ENCODE results near the gene AQP12B. TPM values are rescaled to one million over a fixed set of nuclear protein-coding genes. Genes with fewer than 3 reads are reported as not detected.

AQP12B gene
- total RNA-seq, 3 donors from 2014 or later (not counting 1 experiment from before 2014, with no cell fraction given), result not detected

DNA sequence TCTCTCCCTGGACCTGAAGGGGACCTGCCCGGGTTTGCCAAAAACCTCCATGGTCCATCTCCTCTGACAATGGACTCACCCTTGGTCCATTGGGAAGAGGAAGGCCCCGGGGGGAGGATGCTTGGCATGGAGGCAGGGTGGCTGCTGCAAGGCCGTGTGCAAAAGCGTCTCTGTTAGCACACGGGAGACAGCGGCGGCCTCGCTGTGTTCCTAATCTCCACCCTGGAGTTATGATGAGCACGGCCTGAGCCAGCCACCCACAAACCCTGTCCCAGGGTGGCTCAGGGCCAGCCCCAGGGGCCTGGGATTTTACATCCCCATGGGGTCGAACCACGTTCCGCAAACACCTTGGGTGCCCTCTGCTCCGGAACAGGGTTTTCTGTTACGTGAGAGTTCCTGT lies 44.8 kb upstream of the AQP12B start:
- no peak overlapping the region for H3K4me3 Mint-ChIP-seq
- intact Hi-C loops (cut with micrococcal nuclease), result no loop called here
- 79% methylated on average over 14 of the region's 14 CpGs for WGBS (ENCODE audit: insufficient coverage)

GRCh38 chr2:240726876-240727275 lies 44.2 kb upstream of the AQP12B start:
- no peaks in the 10 kb centered on the region for H3K4me1 ChIP-seq (ENCODE audit: control insufficient read depth, insufficient read depth, low read length)
- H3K4me1 Mint-ChIP-seq, result no peaks in the 10 kb centered on the region
- TF ChIP-seq, protein P1, sequence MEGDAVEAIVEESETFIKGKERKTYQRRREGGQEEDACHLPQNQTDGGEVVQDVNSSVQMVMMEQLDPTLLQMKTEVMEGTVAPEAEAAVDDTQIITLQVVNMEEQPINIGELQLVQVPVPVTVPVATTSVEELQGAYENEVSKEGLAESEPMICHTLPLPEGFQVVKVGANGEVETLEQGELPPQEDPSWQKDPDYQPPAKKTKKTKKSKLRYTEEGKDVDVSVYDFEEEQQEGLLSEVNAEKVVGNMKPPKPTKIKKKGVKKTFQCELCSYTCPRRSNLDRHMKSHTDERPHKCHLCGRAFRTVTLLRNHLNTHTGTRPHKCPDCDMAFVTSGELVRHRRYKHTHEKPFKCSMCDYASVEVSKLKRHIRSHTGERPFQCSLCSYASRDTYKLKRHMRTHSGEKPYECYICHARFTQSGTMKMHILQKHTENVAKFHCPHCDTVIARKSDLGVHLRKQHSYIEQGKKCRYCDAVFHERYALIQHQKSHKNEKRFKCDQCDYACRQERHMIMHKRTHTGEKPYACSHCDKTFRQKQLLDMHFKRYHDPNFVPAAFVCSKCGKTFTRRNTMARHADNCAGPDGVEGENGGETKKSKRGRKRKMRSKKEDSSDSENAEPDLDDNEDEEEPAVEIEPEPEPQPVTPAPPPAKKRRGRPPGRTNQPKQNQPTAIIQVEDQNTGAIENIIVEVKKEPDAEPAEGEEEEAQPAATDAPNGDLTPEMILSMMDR (IDR thresholded peaks at IDR 0.05), result no peak
- H3K27ac Mint-ChIP-seq, result no peak overlapping the region
- intact Hi-C loops (cut with micrococcal nuclease), result no loop called here
- ATAC-seq (no peak), DNase-seq (no peak)
- no peaks in the 10 kb centered on the region for H3K36me3 ChIP-seq (ENCODE audit: control insufficient read depth, insufficient read depth, low read length)
- H3K9me3 ChIP-seq (ENCODE audit: control insufficient read depth, insufficient read depth, low read length), result no peaks in the 10 kb centered on the region
- H3K9me3 Mint-ChIP-seq, result no peaks in the 10 kb centered on the region
- H3K27me3 ChIP-seq (ENCODE audit: control insufficient read depth, insufficient read depth, low read length), result no peaks in the 10 kb centered on the region
- no peak overlapping the region for H3K4me3 ChIP-seq (ENCODE audit: low read length)
- H3K36me3 Mint-ChIP-seq, result no peaks in the 10 kb centered on the region
- WGBS (ENCODE audit: insufficient coverage), result 88% methylated on average over 14 of the region's 14 CpGs
- no peak overlapping the region for H3K27ac ChIP-seq (ENCODE audit: low read length)
- no peaks in the 10 kb centered on the region for H3K27me3 Mint-ChIP-seq (ENCODE audit: low read depth in 2 of 2)
- H3K4me3 Mint-ChIP-seq, result no peak overlapping the region

More for the DNA sequence above, 44.8 kb upstream of the AQP12B start:
- H3K4me1 Mint-ChIP-seq, result no peaks in the 10 kb centered on the region
- Histone ChIP-seq H3K27ac (ENCODE audit: low read length) (no peak overlapping the region), H3K27me3 (ENCODE audit: control insufficient read depth, insufficient read depth, low read length) (no peaks in the 10 kb centered on the region), H3K4me1 (ENCODE audit: control insufficient read depth, insufficient read depth, low read length) (no peaks in the 10 kb centered on the region), H3K36me3 (ENCODE audit: control insufficient read depth, insufficient read depth, low read length) (no peaks in the 10 kb centered on the region), H3K9me3 (ENCODE audit: control insufficient read depth, insufficient read depth, low read length) (no peaks in the 10 kb centered on the region), H3K4me3 (ENCODE audit: low read length) (no peak overlapping the region)
- H3K27ac Mint-ChIP-seq, result no peak overlapping the region
- DNase-seq (no peak), ATAC-seq (no peak)
- no peaks in the 10 kb centered on the region for H3K36me3 Mint-ChIP-seq
- H3K27me3 Mint-ChIP-seq (ENCODE audit: low read depth in 2 of 2), result no peaks in the 10 kb centered on the region
- no peaks in the 10 kb centered on the region for H3K9me3 Mint-ChIP-seq
- TF ChIP-seq, protein P1 (IDR thresholded peaks at IDR 0.05), result no peak

DNA sequence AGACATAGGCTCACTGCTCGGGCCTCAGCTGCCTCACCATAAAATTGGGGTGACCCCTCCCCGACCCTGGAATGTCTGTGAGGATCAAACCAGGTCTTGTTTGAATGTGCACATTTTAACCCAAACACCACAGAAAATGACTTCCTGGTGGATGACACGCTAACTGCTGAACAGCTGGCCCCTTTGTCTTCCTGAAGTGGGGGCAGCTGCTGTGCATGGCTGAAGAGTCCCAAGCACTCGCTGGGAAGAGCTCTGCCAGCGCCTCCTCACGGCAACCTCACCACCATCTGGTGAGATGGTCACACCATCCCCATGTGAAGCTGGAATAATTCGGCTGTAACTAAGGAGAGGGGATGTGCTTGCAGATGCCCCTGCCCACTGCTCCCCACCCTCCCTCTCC lies 43.0 kb upstream of the AQP12B start:
- Mint-ChIP-seq H3K4me1 (no peaks in the 10 kb centered on the region), H3K9me3 (no peaks in the 10 kb centered on the region), H3K4me3 (no peak overlapping the region), H3K36me3 (no peaks in the 10 kb centered on the region), H3K27me3 (ENCODE audit: low read depth in 2 of 2) (no peaks in the 10 kb centered on the region), H3K27ac (no peak overlapping the region)
- H3K27me3 ChIP-seq (ENCODE audit: control insufficient read depth, insufficient read depth, low read length), result no peaks in the 10 kb centered on the region
- DNase-seq (no peak), ATAC-seq (no peak)
- no peaks in the 10 kb centered on the region for H3K36me3 ChIP-seq (ENCODE audit: control insufficient read depth, insufficient read depth, low read length)
- no peak overlapping the region for H3K4me3 ChIP-seq (ENCODE audit: low read length)
- H3K9me3 ChIP-seq (ENCODE audit: control insufficient read depth, insufficient read depth, low read length), result no peaks in the 10 kb centered on the region
- H3K27ac ChIP-seq (ENCODE audit: low read length), result no peak overlapping the region
- intact Hi-C loops (cut with micrococcal nuclease), result no loop called here
- TF ChIP-seq, protein P1 (IDR thresholded peaks at IDR 0.05), result no peak
- 68% methylated on average over 6 of the region's 7 CpGs for WGBS (ENCODE audit: insufficient coverage)
- no peaks in the 10 kb centered on the region for H3K4me1 ChIP-seq (ENCODE audit: control insufficient read depth, insufficient read depth, low read length)

DNA sequence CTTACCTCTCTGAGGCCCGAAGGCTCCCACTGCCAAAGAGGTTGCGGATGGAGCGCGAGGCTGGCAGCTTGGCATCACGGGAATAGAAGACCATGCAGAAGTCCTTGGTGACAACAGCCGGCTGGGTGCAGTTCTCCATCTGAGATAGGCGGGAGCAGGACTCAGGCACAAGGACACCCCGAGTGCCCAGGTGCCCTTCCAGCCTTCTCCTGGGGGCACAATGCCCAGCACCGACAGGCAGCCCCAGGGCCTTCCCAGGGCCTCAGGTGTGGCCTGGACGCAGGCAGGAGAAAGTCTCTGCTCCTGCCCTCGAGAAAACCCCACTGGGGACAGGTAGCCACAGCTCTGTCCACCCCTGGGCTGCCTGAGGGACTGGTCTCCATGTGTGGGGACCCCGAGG lies 42.6 kb upstream of the AQP12B start:
- H3K27me3 Mint-ChIP-seq (ENCODE audit: low read depth in 2 of 2), result no peaks in the 10 kb centered on the region
- no peak for DNase-seq
- ATAC-seq, result no peak
- no peak overlapping the region for H3K27ac Mint-ChIP-seq
- WGBS (ENCODE audit: insufficient coverage), result 88% methylated on average over 12 of the region's 12 CpGs
- H3K36me3 ChIP-seq (ENCODE audit: control insufficient read depth, insufficient read depth, low read length), result no peaks in the 10 kb centered on the region
- no peak overlapping the region for H3K4me3 ChIP-seq (ENCODE audit: low read length)
- no peak overlapping the region for H3K27ac ChIP-seq (ENCODE audit: low read length)
- no peaks in the 10 kb centered on the region for H3K9me3 ChIP-seq (ENCODE audit: control insufficient read depth, insufficient read depth, low read length)
- no peaks in the 10 kb centered on the region for H3K27me3 ChIP-seq (ENCODE audit: control insufficient read depth, insufficient read depth, low read length)
- intact Hi-C loops (cut with micrococcal nuclease), result no loop called here
- H3K4me1 Mint-ChIP-seq, result no peaks in the 10 kb centered on the region
- TF ChIP-seq, protein P1 (IDR thresholded peaks at IDR 0.05), result no peak
- H3K9me3 Mint-ChIP-seq, result no peaks in the 10 kb centered on the region
- H3K4me3 Mint-ChIP-seq, result no peak overlapping the region
- no peaks in the 10 kb centered on the region for H3K36me3 Mint-ChIP-seq
- H3K4me1 ChIP-seq (ENCODE audit: control insufficient read depth, insufficient read depth, low read length), result no peaks in the 10 kb centered on the region

All from natural killer cell (primary cell).